ENCODE data around the gene IFT52. TPM values are rescaled to one million over a fixed set of nuclear protein-coding genes. Genes with fewer than 3 reads are reported as not detected.

The IFT52 gene
- total and polyA plus RNA-seq, 2 of the 8 experiments (the other 6 are each of a cell fraction or from before 2014, with no cell fraction given): 35.6 to 40.4 TPM

GRCh38 chr20:43563991-43564390 is 26.7 kb upstream of the IFT52 start (continued):
- TF ChIP-seq CHD7 (IDR thresholded peaks at IDR 0.05; ENCODE audit: insufficient replicate concordance, low read length) (no peak), EP300 (IDR thresholded peaks at IDR 0.05; ENCODE audit: borderline replicate concordance in 1 of 2, low read depth in 2 of 2, low read length in 2 of 2) (no peak), FOSL1 (IDR thresholded peaks at IDR 0.05; ENCODE audit: insufficient read depth, low read depth, low read length) (no peak), SUZ12 (IDR thresholded peaks at IDR 0.05; ENCODE audit: low read length) (no peak), SP4 (IDR thresholded peaks at IDR 0.05; ENCODE audit: low read length) (no peak), EZH2 (IDR thresholded peaks at IDR 0.05; ENCODE audit: low read depth, low read length, severe bottlenecking) (no peak), SIRT6 (IDR thresholded peaks at IDR 0.05; ENCODE audit: low read length) (no peak)
- TF ChIP-seq, protein P1, sequence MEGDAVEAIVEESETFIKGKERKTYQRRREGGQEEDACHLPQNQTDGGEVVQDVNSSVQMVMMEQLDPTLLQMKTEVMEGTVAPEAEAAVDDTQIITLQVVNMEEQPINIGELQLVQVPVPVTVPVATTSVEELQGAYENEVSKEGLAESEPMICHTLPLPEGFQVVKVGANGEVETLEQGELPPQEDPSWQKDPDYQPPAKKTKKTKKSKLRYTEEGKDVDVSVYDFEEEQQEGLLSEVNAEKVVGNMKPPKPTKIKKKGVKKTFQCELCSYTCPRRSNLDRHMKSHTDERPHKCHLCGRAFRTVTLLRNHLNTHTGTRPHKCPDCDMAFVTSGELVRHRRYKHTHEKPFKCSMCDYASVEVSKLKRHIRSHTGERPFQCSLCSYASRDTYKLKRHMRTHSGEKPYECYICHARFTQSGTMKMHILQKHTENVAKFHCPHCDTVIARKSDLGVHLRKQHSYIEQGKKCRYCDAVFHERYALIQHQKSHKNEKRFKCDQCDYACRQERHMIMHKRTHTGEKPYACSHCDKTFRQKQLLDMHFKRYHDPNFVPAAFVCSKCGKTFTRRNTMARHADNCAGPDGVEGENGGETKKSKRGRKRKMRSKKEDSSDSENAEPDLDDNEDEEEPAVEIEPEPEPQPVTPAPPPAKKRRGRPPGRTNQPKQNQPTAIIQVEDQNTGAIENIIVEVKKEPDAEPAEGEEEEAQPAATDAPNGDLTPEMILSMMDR (IDR thresholded peaks at IDR 0.05; ENCODE audit: control extremely low read depth in 1 of 3, insufficient read depth in 1 of 3, low read depth in 1 of 3, low read length in 3 of 3): no peak

Measured in H1 (cell line).